Esophagus squamous epithelium (tissue), 5 donors: ENCODE data around the gene CCDC102B. TPM values are rescaled to one million over a fixed set of nuclear protein-coding genes. Genes with fewer than 3 reads are reported as not detected.

Experiments used
- DNase-seq: peaks from one replicate; lab custom pipeline; 2025; lab: John Stamatoyannopoulos, UW
- H3K27ac ChIP-seq, 4 donors: fragments of 200-600 bp; sonication (generic); one replicate each; pipeline ENCODE4 v1.5.1; 2016 to 2019; ENCODE audit warnings: mild to moderate bottlenecking in 1 of 4
- H3K27me3 ChIP-seq, 4 donors: fragments of 200-600 bp; sonication (generic); 1 replicate in 3 of 4; 2 replicates in 1 of 4; pipeline versions ENCODE4 v1.5.1 to v1.6.0; 2017 to 2021; ENCODE audit warnings: antibody characterized with exemption in 1 of 4
- H3K36me3 ChIP-seq, 3 donors: fragments of 200-600 bp; sonication (generic); one replicate each; pipeline ENCODE4 v1.5.1; 2016 to 2019
- H3K4me1 ChIP-seq, 3 donors: fragments of 200-600 bp; sonication (generic); one replicate each; pipeline ENCODE4 v1.5.1; 2017 to 2019
- H3K4me3 ChIP-seq, 4 donors: fragments of 200-600 bp; sonication (generic); 1 replicate in 3 of 4; 2 replicates in 1 of 4; pipeline ENCODE4 v1.5.1; 2016 to 2019; ENCODE audit warnings: mild to moderate bottlenecking in 2 of 4, moderate library complexity in 1 of 4
- H3K9me3 ChIP-seq, 3 donors: fragments of 200-600 bp; sonication (generic); one replicate each; pipeline ENCODE4 v1.5.1; 2016 to 2019
- CTCF ChIP-seq, 6 experiments: fragments of 450-650 bp in 4 of 6; fragments of 200-600 bp in 2 of 6; sonication (generic) in 2 of 6; IDR thresholded peaks; one replicate each; pipeline ENCODE4 v1.5.1; 2016 to 2019; ENCODE audit warnings: antibody characterized with exemption in 6 of 6, mild to moderate bottlenecking in 4 of 6, moderate library complexity in 4 of 6
- POLR2A ChIP-seq, 4 donors: fragments of 450-650 bp; IDR thresholded peaks; one replicate each; pipeline ENCODE4 v1.6.1; 2017; ENCODE audit warnings: antibody characterized with exemption in 4 of 4, mild to moderate bottlenecking in 4 of 4, moderate library complexity in 3 of 4
- WGBS, 2 donors: methylation state at CpG; one replicate each; pipeline ENCODE4 v1.1.5; 2018; 5-methylcytosine and 5-hydroxymethylcytosine counted together
- intact Hi-C: fragments of 100-400 bp; cut with DNase I; formaldehyde crosslinking; loops from one replicate; pipeline ENCODE4 v1.15.0; 2022
- small RNA-seq, 4 donors: library from RNA; depleted of rRNA; stranded (forward); fragments of <200 nt; gene quantifications; one replicate each; pipeline ENCODE3, GENCODE V24; 2016
- total RNA-seq, 4 donors: library from RNA; depleted of rRNA; stranded (reverse); fragments of >200 nt; gene quantifications; one replicate each; pipeline ENCODE4 v1.1.0, GENCODE V29; 2016
- donor health status: DM: yes; HTN: yes; CAD: no.

Gene CCDC102B
- total RNA-seq, 4 donors from 2014 or later, result 0.27 to 3.8 (median 2.8) TPM

- Histone ChIP-seq H3K9me3 (no peaks in the 10 kb centered on the region), H3K27me3 (no peaks in the 10 kb centered on the region), H3K36me3 (no peaks in the 10 kb centered on the region), H3K27ac (no peak overlapping the region), H3K4me3 (no peak overlapping the region), H3K4me1 (no peaks in the 10 kb centered on the region)
- 5 to 18% methylated on average over 1 of the region's 1 CpG for WGBS, 2 donors
- DNase-seq, result no peak
- intact Hi-C loops, result no loop called here
- no peak for TF ChIP-seq CTCF (IDR thresholded peaks at IDR 0.05)
- no peak for TF ChIP-seq POLR2A (IDR thresholded peaks at IDR 0.05)
Measured at GRCh38 chr18:69102959-69103358, 305.1 kb downstream of the CCDC102B start.

Small RNA genes within 50 kb of the gene (small RNA-seq; reads per million reads assigned to genes)
- 0 to 0.68 (median 0.22) reads per million in 4 donors for gene RNU6-39P

Other genes with a start within 250 kb of the CCDC102B start
- 10 to 100 TPM; 12.7 to 37.8 (median 25.6) TPM for gene TMX3, start 83.0 kb upstream of the CCDC102B start, total RNA-seq